Activated CD4-positive, CD25-positive, alpha-beta regulatory T cell treated with anti-CD3 and anti-CD28 coated beads, Interleukin-2, amount 50 U/mL, for 24 hours (primary cell): ENCODE measurements around the gene PLPPR5.
A peak's percentile ranks its signal among the peaks of the same experiment; 100 is the strongest.
"Not testable (repeated sequence)": the region's sequence is repeated elsewhere in the genome, so short reads cannot be mapped to it uniquely, and the experiment has no call there.

Source experiments
- ATAC-seq, 2 donors: fragments of 150-1000 bp; cut with Tn5 transposase; one replicate each; pipeline ENCODE4 v1.10.0; 2021; ENCODE audit warnings: mild to moderate bottlenecking in 1 of 2, moderate library complexity in 1 of 2

The PLPPR5 gene

GRCh38 chr1:98914547-98914946, 90.1 kb downstream of the PLPPR5 start:
- ATAC-seq, result no peak

GRCh38 chr1:98910827-98911226, 93.8 kb downstream of the PLPPR5 start:
- ATAC-seq, result no peak

GRCh38 chr1:98908980-98909379, 95.7 kb downstream of the PLPPR5 start:
- ATAC-seq, result no peak

- no peak for ATAC-seq
Measured at GRCh38 chr1:98906809-98907208, 97.9 kb downstream of the PLPPR5 start.

- no peak for ATAC-seq
Measured at GRCh38 chr1:98906361-98906760, 98.3 kb downstream of the PLPPR5 start.

- no peak for ATAC-seq
Measured at GRCh38 chr1:98904684-98905083, 100.0 kb downstream of the PLPPR5 start.

- no peak for ATAC-seq
Measured at GRCh38 chr1:98903726-98904125, 100.9 kb downstream of the PLPPR5 start.

- ATAC-seq, result no peak
Measured at GRCh38 chr1:98903261-98903660, 101.4 kb downstream of the PLPPR5 start.

- peak in 1 of 2 donors; percentile 20 for ATAC-seq
Measured at GRCh38 chr1:98898940-98899339, 105.7 kb downstream of the PLPPR5 start.

GRCh38 chr1:98897479-98897878, 107.2 kb downstream of the PLPPR5 start:
- ATAC-seq, result no peak

GRCh38 chr1:98896711-98897445, 107.8 kb downstream of the PLPPR5 start:
- ATAC-seq, result no peak

- no peak for ATAC-seq
Measured at GRCh38 chr1:98893371-98893770, 111.3 kb downstream of the PLPPR5 start.

- no peak for ATAC-seq
Measured at GRCh38 chr1:98888869-98889268, 115.8 kb downstream of the PLPPR5 start.

- ATAC-seq, result no peak
Measured at GRCh38 chr1:98887507-98887906, 117.2 kb downstream of the PLPPR5 start.

- no peak for ATAC-seq
Measured at GRCh38 chr1:98884864-98885263, 119.8 kb downstream of the PLPPR5 start.

- ATAC-seq, result no peak
Measured at GRCh38 chr1:98881901-98882300, 122.8 kb downstream of the PLPPR5 start.

GRCh38 chr1:98881234-98881633, 123.4 kb downstream of the PLPPR5 start:
- not testable (repeated sequence) for ATAC-seq

GRCh38 chr1:98874828-98875227, 129.8 kb downstream of the PLPPR5 start:
- no peak for ATAC-seq

- peak; percentile 90 to 92 for ATAC-seq
Measured at GRCh38 chr1:98870959-98871903, 133.4 kb downstream of the PLPPR5 start.

- no peak for ATAC-seq
Measured at GRCh38 chr1:98865796-98866195, 138.9 kb downstream of the PLPPR5 start.

GRCh38 chr1:98860329-98860728, 144.3 kb downstream of the PLPPR5 start:
- ATAC-seq, result no peak

GRCh38 chr1:98854137-98854536, 150.5 kb downstream of the PLPPR5 start:
- no peak for ATAC-seq

- no peak for ATAC-seq
Measured at GRCh38 chr1:98849969-98850636, 154.6 kb downstream of the PLPPR5 start.
